Measurements from ENCODE around the gene ZBTB12. TPM values are rescaled to one million over a fixed set of nuclear protein-coding genes. Genes with fewer than 3 reads are reported as not detected.
"Not testable (repeated sequence)": the region's sequence is repeated elsewhere in the genome, so short reads cannot be mapped to it uniquely, and the experiment has no call there.

The ZBTB12 gene, protein sequence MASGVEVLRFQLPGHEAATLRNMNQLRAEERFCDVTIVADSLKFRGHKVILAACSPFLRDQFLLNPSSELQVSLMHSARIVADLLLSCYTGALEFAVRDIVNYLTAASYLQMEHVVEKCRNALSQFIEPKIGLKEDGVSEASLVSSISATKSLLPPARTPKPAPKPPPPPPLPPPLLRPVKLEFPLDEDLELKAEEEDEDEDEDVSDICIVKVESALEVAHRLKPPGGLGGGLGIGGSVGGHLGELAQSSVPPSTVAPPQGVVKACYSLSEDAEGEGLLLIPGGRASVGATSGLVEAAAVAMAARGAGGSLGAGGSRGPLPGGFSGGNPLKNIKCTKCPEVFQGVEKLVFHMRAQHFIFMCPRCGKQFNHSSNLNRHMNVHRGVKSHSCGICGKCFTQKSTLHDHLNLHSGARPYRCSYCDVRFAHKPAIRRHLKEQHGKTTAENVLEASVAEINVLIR
- 1.9 TPM for total RNA-seq (ENCODE audit: insufficient read depth, low replicate concordance)

GRCh38 chr6:31901953-31902643, at the start of gene ZBTB12:
Gene ZBTB12 (minus strand): TSS chr6:31902086. CDS start chr6:31901305, 781 bp downstream.
- peak; percentile 99 for DNase-seq (ENCODE audit: low spot score)

- DNase-seq (ENCODE audit: low spot score) = no peak
These were observed 48.2 kb upstream of the ZBTB12 start for GRCh38 chr6:31949926-31950548.

DNA sequence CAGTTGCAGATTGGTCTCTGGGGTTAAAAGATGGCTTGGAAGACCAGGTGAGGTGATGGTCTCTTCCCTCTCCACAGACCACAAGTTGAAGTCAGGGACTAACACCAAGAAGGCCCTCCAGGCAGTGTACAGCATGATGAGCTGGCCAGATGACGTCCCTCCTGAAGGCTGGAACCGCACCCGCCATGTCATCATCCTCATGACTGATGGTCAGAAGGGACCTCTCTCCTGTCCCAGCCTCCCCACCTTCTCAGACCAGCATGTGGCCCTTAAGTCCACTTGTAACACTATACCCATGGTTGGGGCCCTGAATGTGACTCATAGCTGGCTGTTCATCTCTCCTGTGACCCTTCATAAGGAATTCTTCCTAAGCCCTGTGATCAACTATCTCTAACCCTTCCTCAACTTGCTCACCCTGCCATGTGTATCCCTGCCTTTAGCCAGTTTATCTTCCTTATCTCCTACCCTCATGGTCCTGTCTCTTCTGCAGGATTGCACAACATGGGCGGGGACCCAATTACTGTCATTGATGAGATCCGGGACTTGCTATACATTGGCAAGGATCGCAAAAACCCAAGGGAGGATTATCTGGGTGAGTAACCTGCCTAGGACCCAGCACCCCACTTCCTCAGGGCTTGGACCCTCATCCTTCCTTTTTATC, 47.0 kb upstream of the ZBTB12 start:
- DNase-seq (ENCODE audit: low spot score) = peak; percentile 35

- DNase-seq (ENCODE audit: low spot score) = no peak
These were observed 46.4 kb upstream of the ZBTB12 start for GRCh38 chr6:31948306-31948705.

GRCh38 chr6:31947864-31948263, 46.0 kb upstream of the ZBTB12 start:
- DNase-seq (ENCODE audit: low spot score) = no peak

- DNase-seq (ENCODE audit: low spot score) = no peak
These were observed 45.3 kb upstream of the ZBTB12 start for GRCh38 chr6:31947070-31947675.

GRCh38 chr6:31946370-31946885, 44.5 kb upstream of the ZBTB12 start:
- DNase-seq (ENCODE audit: low spot score) = no peak

DNA sequence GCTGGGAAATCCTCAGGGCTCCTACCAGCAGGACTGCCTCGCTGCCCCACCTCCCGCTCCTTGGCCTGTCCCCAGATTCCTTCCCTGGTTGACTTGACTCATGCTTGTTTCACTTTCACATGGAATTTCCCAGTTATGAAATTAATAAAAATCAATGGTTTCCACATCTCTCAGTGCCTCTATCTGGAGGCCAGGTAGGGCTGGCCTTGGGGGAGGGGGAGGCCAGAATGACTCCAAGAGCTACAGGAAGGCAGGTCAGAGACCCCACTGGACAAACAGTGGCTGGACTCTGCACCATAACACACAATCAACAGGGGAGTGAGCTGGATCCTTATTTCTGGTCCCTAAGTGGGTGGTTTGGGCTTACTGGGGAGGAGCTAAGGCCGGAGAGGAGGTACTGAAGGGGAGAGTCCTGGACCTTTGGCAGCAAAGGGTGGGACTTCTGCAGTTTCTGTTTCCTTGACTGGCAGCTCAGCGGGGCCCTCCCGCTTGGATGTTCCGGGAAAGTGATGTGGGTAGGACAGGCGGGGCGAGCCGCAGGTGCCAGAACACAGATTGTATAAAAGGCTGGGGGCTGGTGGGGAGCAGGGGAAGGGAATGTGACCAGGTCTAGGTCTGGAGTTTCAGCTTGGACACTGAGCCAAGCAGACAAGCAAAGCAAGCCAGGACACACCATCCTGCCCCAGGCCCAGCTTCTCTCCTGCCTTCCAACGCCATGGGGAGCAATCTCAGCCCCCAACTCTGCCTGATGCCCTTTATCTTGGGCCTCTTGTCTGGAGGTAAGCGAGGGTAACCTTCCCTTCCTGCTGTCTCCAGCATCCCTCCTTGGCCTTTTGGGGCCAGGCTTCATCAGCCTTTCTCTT, 43.9 kb upstream of the ZBTB12 start, which contains the start of gene CFB:
Gene CFB (plus strand): TSS at position 589 of the 863 bp plus-strand sequence. CDS start 127 bp downstream, at position 716.
- DNase-seq (ENCODE audit: low spot score) = peak; percentile 89

DNA sequence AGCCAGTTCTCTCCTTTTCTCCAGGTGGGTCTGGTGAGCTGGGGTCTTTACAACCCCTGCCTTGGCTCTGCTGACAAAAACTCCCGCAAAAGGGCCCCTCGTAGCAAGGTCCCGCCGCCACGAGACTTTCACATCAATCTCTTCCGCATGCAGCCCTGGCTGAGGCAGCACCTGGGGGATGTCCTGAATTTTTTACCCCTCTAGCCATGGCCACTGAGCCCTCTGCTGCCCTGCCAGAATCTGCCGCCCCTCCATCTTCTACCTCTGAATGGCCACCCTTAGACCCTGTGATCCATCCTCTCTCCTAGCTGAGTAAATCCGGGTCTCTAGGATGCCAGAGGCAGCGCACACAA, 43.2 kb upstream of the ZBTB12 start:
- DNase-seq (ENCODE audit: low spot score) = no peak

GRCh38 chr6:31943742-31944141, 41.9 kb upstream of the ZBTB12 start:
- no peak for DNase-seq (ENCODE audit: low spot score)

- no peak for DNase-seq (ENCODE audit: low spot score)
These were observed 38.4 kb upstream of the ZBTB12 start for GRCh38 chr6:31940256-31940664.

- no peak for DNase-seq (ENCODE audit: low spot score)
These were observed 33.9 kb upstream of the ZBTB12 start for GRCh38 chr6:31935823-31936222.

GRCh38 chr6:31935021-31935420, 33.1 kb upstream of the ZBTB12 start:
- no peak for DNase-seq (ENCODE audit: low spot score)

DNA sequence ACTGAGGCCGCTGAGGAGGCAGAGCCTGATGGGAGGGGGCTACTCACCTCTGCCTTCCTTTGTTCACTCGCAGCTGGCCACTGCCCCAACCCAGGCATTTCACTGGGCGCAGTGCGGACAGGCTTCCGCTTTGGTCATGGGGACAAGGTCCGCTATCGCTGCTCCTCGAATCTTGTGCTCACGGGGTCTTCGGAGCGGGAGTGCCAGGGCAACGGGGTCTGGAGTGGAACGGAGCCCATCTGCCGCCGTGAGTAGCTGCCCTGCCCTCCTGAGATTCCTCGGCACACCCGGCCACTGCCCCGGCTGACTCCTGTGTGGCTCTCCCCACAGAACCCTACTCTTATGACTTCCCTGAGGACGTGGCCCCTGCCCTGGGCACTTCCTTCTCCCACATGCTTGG, 31.7 kb upstream of the ZBTB12 start:
- DNase-seq (ENCODE audit: low spot score) = no peak

DNA sequence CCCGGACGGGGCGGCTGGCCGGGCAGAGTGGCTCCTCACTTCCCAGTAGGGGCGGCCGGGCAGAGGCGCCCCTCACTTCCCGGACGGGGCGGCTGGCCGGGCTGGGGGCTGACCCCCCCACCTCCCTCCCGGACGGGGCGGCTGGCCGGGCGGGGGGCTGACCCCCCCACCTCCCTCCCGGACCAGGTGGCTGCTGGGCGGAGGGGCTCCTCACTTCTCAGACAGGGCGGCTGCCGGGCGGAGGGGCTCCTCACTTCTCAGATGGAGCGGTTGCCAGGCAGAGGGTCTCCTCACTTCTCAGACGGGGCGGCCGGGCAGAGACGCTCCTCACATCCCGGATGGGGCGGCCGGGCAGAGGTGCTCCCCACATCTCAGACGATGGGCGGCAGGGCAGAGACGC, 30.3 kb upstream of the ZBTB12 start:
- DNase-seq (ENCODE audit: low spot score) = not testable (repeated sequence)

DNA sequence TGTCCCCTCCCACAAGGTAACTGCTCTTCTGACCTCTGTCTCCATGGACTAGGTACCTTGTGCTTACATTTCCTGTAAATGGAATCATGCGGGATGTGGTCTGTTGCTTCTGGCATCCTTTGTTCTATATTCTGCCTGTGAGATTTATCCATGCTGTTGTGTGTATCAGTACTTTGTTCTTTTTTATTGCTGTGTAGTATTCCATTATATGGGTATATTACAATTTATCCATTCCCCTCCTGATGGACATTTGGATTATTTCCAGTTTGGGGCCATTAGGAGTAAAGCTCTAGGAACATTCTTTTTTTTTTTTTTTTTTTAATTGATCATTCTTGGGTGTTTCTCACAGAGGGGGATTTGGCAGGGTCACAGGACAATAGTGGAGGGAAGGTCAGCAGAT, 29.1 kb upstream of the ZBTB12 start:
- no peak for DNase-seq (ENCODE audit: low spot score)

DNA sequence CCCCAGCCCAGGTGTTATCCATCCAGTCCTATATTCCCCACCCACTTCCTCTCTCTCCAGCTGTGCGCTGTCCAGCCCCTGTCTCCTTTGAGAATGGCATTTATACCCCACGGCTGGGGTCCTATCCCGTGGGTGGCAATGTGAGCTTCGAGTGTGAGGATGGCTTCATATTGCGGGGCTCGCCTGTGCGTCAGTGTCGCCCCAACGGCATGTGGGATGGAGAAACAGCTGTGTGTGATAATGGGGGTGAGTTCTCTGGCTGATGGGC, 26.7 kb upstream of the ZBTB12 start:
- DNase-seq (ENCODE audit: low spot score) = no peak

DNA sequence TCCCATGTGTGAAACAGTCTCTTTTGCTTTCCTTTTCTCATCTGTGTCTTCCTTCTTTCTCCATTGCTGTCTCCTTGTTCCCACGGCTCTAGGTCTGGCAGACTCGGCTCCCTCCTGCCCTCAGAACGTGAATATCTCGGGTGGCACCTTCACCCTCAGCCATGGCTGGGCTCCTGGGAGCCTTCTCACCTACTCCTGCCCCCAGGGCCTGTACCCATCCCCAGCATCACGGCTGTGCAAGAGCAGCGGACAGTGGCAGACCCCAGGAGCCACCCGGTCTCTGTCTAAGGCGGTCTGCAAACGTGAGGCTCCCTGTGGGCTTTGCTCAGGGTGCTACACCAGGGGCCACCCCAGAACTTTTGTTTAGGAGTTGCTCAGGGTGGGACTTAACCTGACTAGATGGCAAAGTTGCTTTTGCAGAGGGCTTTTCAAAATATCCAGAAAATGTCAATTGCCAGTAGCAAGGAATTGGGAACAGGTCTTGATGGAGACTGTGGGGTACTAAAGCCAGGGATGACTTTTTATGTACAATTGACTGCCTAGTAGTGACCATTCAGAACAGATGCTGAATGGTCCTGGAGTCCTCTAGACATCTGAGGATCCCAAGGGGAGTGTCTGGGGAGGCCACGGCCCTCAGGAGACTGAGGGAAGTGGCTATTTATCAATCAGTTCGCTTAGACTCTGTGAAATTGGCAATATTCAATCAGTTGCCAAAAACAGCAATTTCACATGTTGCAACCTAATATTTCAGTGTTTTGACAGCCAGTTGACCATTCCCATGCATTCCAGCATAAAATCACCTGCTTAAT, 26.2 kb upstream of the ZBTB12 start:
- no peak for DNase-seq (ENCODE audit: low spot score)

DNA sequence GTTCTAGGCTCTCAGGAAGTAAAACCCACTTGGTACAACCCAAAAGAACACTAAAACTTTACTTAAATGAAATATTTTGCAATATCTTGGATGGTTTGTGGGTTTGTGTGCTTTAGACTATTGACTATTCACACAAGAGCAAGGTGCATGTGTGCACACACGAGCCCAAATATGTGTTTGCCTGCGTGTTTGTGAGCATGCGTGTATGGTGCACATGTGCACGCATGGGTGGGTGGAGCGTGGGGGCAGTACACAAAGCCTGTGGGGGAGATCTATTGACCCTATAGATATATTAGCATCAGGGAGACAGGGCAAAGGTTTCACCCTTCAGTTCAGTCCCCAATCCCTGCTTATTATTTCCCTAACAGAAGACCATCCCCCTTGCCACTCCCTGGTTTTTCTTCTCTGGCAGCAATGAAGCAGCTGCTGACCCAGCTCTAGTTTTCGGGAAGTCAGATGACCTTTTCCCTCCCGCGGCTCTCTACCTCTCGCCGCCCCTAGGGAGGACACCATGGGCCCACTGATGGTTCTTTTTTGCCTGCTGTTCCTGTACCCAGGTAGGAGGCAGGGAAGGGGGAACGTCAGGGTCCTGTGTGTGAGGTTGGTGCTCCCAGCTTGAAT, 25.5 kb upstream of the ZBTB12 start, which contains the start of gene C2:
Gene C2 (plus strand): TSS at position 476 of the 621 bp plus-strand sequence. CDS start 36 bp downstream, at position 512.
- no peak for DNase-seq (ENCODE audit: low spot score)
